ENCODE data around the gene HDAC10. TPM values are rescaled to one million over a fixed set of nuclear protein-coding genes. Genes with fewer than 3 reads are reported as not detected.

Gene HDAC10
- total RNA-seq, 1 experiment from 2014 or later, result 45.0 TPM

DNA sequence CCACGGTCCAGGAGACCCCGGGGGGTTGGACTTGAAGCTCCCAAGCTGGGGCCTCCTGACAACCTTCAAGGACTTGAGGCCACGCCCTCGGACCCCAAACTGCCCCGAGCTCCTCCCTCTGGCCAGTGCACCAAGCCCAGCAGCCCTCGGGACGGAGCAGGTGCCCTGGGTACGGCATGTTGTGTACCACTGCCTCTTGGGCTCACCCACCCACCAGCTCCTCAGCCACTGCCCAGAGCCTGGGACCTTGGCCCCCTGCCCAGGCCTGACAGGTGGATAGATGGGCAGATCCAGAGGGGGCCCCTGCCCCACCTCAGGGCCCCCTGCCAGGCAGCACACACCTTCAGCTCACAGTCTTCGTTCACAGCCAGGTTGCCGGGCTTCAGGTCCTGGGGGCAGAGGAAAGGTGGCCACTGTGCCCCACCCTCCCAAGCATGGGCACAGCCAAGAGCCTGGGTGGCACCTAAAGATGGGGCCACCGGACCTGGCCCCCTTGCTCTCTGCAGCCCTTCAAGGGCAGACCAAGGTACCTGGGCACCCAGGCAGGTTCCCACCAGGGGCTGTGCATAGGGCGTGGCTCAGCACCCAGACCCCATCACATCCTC, 5.3 kb upstream of the HDAC10 start:
- no peak overlapping the region for H4K91ac ChIP-seq (ENCODE audit: insufficient read length, low read depth, low read length)
- WGBS (ENCODE audit: extremely low coverage, insufficient read length, low lambda C conversion rate), result no CpG with 5 or more reads among the region's 12 CpGs
- H3K27ac Mint-ChIP-seq, result no peak overlapping the region
- no peak overlapping the region for H3K4me3 Mint-ChIP-seq
- H3K14ac ChIP-seq (ENCODE audit: insufficient read depth, low read length), result no peak overlapping the region
- no peak overlapping the region for H3K9ac ChIP-seq (ENCODE audit: extremely low read depth, insufficient read length, low read length)
- no peak overlapping the region for H4K5ac ChIP-seq (ENCODE audit: insufficient read length, low read depth, low read length)
- no peaks in the 10 kb centered on the region for H3K79me1 ChIP-seq (ENCODE audit: insufficient read depth, low read depth, low read length, poor library complexity, severe bottlenecking)
- no peak for DNase-seq
- no peaks in the 10 kb centered on the region for H3K27me3 ChIP-seq (ENCODE audit: insufficient read depth, low read length)
- no peaks in the 10 kb centered on the region for H4K20me1 ChIP-seq (ENCODE audit: control insufficient read depth, insufficient read depth, insufficient read length)
- no peaks in the 10 kb centered on the region for H3K79me2 ChIP-seq (ENCODE audit: insufficient read depth, low read length)
- no peaks in the 10 kb centered on the region for H3K4me1 ChIP-seq (ENCODE audit: insufficient read depth, low read length)
- H2BK5ac ChIP-seq (ENCODE audit: insufficient read length, low read length), result no peak overlapping the region
- peaks cover 0 to 5% of the 10 kb centered on the region in 2 experiments; a peak in 1 of 4 replicates for H3K4me1 Mint-ChIP-seq
- H2BK20ac ChIP-seq (ENCODE audit: low read depth, low read length, poor library complexity, severe bottlenecking), result no peak overlapping the region
- no peak overlapping the region for H4K8ac ChIP-seq (replicated peaks; ENCODE audit: insufficient read length, low read depth, low read length)
- no peak overlapping the region for H3K4me2 ChIP-seq (ENCODE audit: insufficient read depth, insufficient read length, low read length)
- H3K18ac ChIP-seq (ENCODE audit: insufficient read length, low read depth, low read length), result no peak overlapping the region
- no peak overlapping the region for H2AK5ac ChIP-seq (ENCODE audit: insufficient read length, low read length)
- peaks cover 0 to 3% (median 0%) of the 10 kb centered on the region in 3 experiments; a peak in 2 of 7 replicates for H3K36me3 Mint-ChIP-seq (ENCODE audit: insufficient read depth in 1 of 3, low read depth in 3 of 3)
- H3K9me3 Mint-ChIP-seq, result no peaks in the 10 kb centered on the region; a peak in 1 of 5 replicates
- H3K4ac ChIP-seq (ENCODE audit: low read depth, low read length), result no peak overlapping the region
- H3K56ac ChIP-seq (ENCODE audit: insufficient read length, low read depth, low read length), result no peak overlapping the region
- no peak for TF ChIP-seq CTCF (conservative IDR thresholded peaks at IDR 0.05)
- no peak overlapping the region for H3K23ac ChIP-seq (ENCODE audit: insufficient read length, low read depth, low read length)
- peaks cover 13% of the 10 kb centered on the region for H3K23me2 ChIP-seq (ENCODE audit: insufficient read length, low read depth, low read length, poor library complexity, severe bottlenecking)
- no peak overlapping the region for H2BK15ac ChIP-seq (ENCODE audit: low read depth, low read length)
- H2AFZ ChIP-seq (ENCODE audit: low read length), result no peak overlapping the region
- H3K27me3 Mint-ChIP-seq (ENCODE audit: low read depth), result peaks cover 14% of the 10 kb centered on the region
- no peak overlapping the region for H2BK120ac ChIP-seq (ENCODE audit: low read depth, low read length, poor library complexity, severe bottlenecking)
- no peak overlapping the region for H3K27ac ChIP-seq (ENCODE audit: insufficient read length, low read depth, low read length)
- H2BK12ac ChIP-seq (ENCODE audit: insufficient read length, low read depth, low read length), result no peak overlapping the region
- H3T11ph ChIP-seq (ENCODE audit: low read length), result no peak overlapping the region
- H3K9me3 ChIP-seq (ENCODE audit: control insufficient read depth, low read depth, low read length), result no peaks in the 10 kb centered on the region

All from H9 (cell line).